ENCODE results near the gene WNK4. TPM values are rescaled to one million over a fixed set of nuclear protein-coding genes. Genes with fewer than 3 reads are reported as not detected.

Gene WNK4
- total RNA-seq, 1 donor from 2014 or later, result not detected

DNA sequence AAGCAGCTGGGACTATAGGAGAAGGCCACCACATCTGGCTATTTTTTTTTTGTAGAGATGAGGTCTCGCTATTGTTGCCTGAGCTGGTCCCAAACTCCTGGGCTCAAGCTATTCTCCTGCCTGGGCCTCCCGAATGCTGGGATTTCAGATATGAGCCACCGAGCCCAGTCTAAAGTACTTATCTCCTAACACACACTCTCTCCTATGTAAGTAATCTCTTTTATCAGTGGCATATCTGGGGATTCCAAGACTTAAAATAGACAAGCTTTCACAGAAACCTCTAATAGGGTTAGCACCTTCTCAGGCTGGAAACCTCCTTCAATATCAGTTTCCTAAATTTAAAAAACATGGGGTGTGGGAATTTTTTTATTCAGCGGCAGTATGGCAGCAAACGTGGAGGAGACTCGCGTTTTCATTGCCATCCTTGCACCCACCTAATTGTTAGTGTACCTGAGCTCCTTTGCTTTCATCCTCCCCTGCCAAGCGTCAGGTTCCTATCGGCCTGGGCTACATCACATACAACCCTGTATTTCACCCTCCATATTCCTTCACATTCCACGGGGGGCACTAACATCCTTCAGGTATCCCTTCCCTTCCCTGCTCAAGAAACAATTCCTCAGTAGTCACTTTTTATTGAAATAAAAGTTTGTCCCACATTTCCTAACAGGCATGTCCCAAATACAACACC lies 36.7 kb upstream of the WNK4 start:
- Histone ChIP-seq H3K36me3 (no peaks in the 10 kb centered on the region), H3F3A (ENCODE audit: low read depth) (peaks cover 9% of the 10 kb centered on the region), H3K4me2 (peak overlapping the region; percentile 93), H3K79me2 (ENCODE audit: low read depth) (peaks cover 49% of the 10 kb centered on the region), H3K4me3 (peak overlapping the region; percentile 63), H4K20me1 (ENCODE audit: low read depth) (no peaks in the 10 kb centered on the region), H3K9ac (peak overlapping the region; percentile 52), H2AFZ (replicated peaks) (peak overlapping the region; percentile 88), H3K27ac (no peak overlapping the region), H3K4me1 (peaks cover 12% of the 10 kb centered on the region), H3K27me3 (peaks cover 20% of the 10 kb centered on the region), H3K9me3 (ENCODE audit: low read depth) (no peaks in the 10 kb centered on the region)
- DNase-seq (ENCODE audit: low spot score), result no peak
- H3K4me3 Mint-ChIP-seq, result peak overlapping the region; percentile 97
- no peaks in the 10 kb centered on the region for H3K36me3 Mint-ChIP-seq
- peaks cover 5% of the 10 kb centered on the region for H3K9me3 Mint-ChIP-seq
- no peak for TF ChIP-seq EZH2phosphoT487 (IDR thresholded peaks at IDR 0.05)
- TF ChIP-seq, protein P1, sequence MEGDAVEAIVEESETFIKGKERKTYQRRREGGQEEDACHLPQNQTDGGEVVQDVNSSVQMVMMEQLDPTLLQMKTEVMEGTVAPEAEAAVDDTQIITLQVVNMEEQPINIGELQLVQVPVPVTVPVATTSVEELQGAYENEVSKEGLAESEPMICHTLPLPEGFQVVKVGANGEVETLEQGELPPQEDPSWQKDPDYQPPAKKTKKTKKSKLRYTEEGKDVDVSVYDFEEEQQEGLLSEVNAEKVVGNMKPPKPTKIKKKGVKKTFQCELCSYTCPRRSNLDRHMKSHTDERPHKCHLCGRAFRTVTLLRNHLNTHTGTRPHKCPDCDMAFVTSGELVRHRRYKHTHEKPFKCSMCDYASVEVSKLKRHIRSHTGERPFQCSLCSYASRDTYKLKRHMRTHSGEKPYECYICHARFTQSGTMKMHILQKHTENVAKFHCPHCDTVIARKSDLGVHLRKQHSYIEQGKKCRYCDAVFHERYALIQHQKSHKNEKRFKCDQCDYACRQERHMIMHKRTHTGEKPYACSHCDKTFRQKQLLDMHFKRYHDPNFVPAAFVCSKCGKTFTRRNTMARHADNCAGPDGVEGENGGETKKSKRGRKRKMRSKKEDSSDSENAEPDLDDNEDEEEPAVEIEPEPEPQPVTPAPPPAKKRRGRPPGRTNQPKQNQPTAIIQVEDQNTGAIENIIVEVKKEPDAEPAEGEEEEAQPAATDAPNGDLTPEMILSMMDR (IDR thresholded peaks at IDR 0.05), result peak; percentile 14
- peak overlapping the region; percentile 93 for H3K27ac Mint-ChIP-seq
- H3K27me3 Mint-ChIP-seq (ENCODE audit: insufficient read depth, low read depth), result peaks cover 8% of the 10 kb centered on the region
- H3K4me1 Mint-ChIP-seq, result peaks cover 16% of the 10 kb centered on the region

DNA sequence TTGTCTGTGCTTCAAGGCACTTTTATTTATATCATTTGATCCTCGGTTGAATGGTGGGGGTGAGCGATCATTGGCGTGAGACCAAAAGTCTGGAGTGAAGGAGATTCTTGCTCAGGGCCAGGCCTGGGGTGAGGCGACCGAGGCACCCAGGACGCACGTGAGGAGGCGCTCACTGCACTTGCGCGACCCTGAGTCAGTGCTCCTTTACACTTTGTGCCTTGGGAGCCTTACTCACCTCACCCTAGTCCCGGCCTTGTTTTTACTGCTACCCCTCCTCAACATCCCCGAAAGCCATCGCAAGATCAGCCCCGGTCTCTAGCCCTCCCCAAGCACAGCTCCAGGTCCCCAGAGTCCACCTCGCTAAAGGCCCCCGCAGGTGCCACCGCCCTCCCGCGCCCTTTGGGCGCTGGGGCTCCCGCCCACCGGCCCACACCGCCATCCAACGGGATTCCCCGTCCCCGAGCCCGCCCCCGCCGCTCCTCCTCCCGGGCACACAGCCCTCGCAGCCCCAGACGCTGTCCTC lies 36.1 kb upstream of the WNK4 start:
- Mint-ChIP-seq H3K9me3 (peaks cover 5% of the 10 kb centered on the region), H3K4me1 (peaks cover 20% of the 10 kb centered on the region), H3K36me3 (no peaks in the 10 kb centered on the region), H3K4me3 (peak overlapping the region; percentile 97), H3K27ac (peak overlapping the region; percentile 93), H3K27me3 (ENCODE audit: insufficient read depth, low read depth) (peaks cover 8% of the 10 kb centered on the region)
- Histone ChIP-seq H3K9ac (peak overlapping the region; percentile 52), H3K4me3 (peak overlapping the region; percentile 63), H3K4me1 (peaks cover 12% of the 10 kb centered on the region), H4K20me1 (ENCODE audit: low read depth) (no peaks in the 10 kb centered on the region), H2AFZ (replicated peaks) (peak overlapping the region; percentile 88), H3K9me3 (ENCODE audit: low read depth) (no peaks in the 10 kb centered on the region), H3K27me3 (peaks cover 20% of the 10 kb centered on the region), H3K4me2 (peak overlapping the region; percentile 93), H3K79me2 (ENCODE audit: low read depth) (peaks cover 49% of the 10 kb centered on the region), H3F3A (ENCODE audit: low read depth) (peaks cover 9% of the 10 kb centered on the region), H3K36me3 (no peaks in the 10 kb centered on the region), H3K27ac (peak overlapping the region; percentile 51)
- no peak for DNase-seq (ENCODE audit: low spot score)
- no peak for TF ChIP-seq EZH2 (IDR thresholded peaks at IDR 0.05)

DNA sequence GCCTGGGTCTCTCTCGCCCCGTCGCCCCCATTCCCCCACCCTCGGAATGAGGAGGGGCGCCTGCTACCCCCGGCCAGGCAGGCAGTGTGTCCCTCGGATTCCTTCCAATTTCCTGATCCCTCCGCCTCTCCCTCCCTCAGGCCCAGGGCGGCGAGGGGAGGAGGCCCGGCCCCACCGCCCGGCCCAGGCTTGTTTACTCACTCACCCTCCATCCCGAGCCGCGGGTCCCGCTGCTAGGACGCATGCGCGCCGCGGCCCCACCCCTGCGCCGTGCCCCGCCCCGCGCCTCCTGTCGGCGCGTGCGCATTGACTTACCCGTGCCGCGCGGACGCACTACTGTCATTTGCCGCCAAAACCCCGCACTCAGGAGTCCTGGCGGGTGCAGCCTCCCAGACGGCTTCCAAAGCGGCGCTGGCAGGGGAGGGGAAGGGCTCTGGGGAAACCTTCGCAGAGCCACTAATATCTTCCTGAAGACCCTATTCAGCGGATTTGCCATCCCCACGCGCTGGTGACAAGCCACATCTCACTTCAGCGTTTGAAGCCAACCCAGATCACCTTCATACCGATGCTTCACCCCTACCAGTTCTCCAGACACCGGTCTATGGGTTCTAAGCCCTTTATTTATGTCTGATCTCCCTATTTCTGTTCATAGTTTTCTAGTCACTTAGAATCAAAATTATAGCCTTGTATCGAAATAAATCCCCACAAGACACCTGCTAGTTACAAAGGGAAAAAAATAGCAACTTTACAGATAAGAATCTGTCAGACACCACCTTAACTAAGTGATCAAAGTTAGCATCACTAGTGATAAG lies 35.4 kb upstream of the WNK4 start, which contains the start of gene EZH1:
TSS of gene EZH1 (minus strand) at position 235 of the 812 bp plus-strand sequence. CDS start 16,099 bp downstream, outside the sequence.
- Mint-ChIP-seq H3K9me3 (peaks cover 5% of the 10 kb centered on the region), H3K4me1 (peaks cover 22% of the 10 kb centered on the region), H3K36me3 (no peaks in the 10 kb centered on the region), H3K4me3 (peak within 1 kb of the TSS; percentile 97), H3K27me3 (ENCODE audit: insufficient read depth, low read depth) (peaks cover 8% of the 10 kb centered on the region), H3K27ac (peak within 1 kb of the TSS; percentile 93)
- TF ChIP-seq EZH2 (IDR thresholded peaks at IDR 0.05), result no peak
- no peak for TF ChIP-seq EZH2phosphoT487 (IDR thresholded peaks at IDR 0.05)
- TF ChIP-seq, protein P1 (IDR thresholded peaks at IDR 0.05), result no peak
- DNase-seq (ENCODE audit: low spot score), result peak; percentile 98
- Histone ChIP-seq H4K20me1 (ENCODE audit: low read depth) (no peaks in the 10 kb centered on the region), H2AFZ (replicated peaks) (peak within 1 kb of the TSS; percentile 88), H3K27ac (peak within 1 kb of the TSS; percentile 51), H3F3A (ENCODE audit: low read depth) (peaks cover 9% of the 10 kb centered on the region), H3K9me3 (ENCODE audit: low read depth) (no peaks in the 10 kb centered on the region), H3K4me3 (peak within 1 kb of the TSS; percentile 63), H3K4me2 (peak within 1 kb of the TSS; percentile 93), H3K9ac (peak within 1 kb of the TSS; percentile 52), H3K4me1 (peaks cover 15% of the 10 kb centered on the region), H3K27me3 (peaks cover 20% of the 10 kb centered on the region), H3K79me2 (ENCODE audit: low read depth) (peaks cover 43% of the 10 kb centered on the region), H3K36me3 (no peaks in the 10 kb centered on the region)
